ENCODE results near the gene WSB2. TPM values are rescaled to one million over a fixed set of nuclear protein-coding genes. Genes with fewer than 3 reads are reported as not detected.

The WSB2 gene
- total RNA-seq, 6 experiments from 2014 or later: 140 to 168 (median 149) TPM

DNA sequence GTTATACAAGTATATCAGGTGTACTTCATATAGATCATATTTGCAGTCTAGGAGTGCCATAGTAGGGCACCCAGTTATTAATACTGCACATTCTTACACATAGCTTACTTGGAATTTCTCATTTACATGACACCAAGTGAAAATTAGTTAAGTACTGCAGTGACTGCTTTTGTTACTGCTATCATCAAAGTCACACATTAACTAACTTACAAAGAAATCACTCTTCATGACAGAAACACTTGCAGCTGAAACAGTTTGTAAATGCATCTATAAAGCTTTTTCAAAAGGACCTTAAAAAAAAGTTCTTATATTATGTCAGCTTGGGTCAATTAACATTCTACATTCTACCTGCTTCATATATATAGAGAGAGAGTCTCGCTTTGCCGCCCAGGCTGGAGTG is 62.3 kb downstream of the WSB2 start:
- DNase-seq: no peak
- Mint-ChIP-seq H3K9me3 (no peaks in the 10 kb centered on the region), H3K36me3 (ENCODE audit: low read depth) (no peaks in the 10 kb centered on the region), H3K4me3 (no peak overlapping the region), H3K27ac (no peak overlapping the region), H3K27me3 (ENCODE audit: insufficient read depth) (peaks cover 6% of the 10 kb centered on the region), H3K4me1 (ENCODE audit: low read depth) (no peaks in the 10 kb centered on the region)
- TF ChIP-seq, protein P1, sequence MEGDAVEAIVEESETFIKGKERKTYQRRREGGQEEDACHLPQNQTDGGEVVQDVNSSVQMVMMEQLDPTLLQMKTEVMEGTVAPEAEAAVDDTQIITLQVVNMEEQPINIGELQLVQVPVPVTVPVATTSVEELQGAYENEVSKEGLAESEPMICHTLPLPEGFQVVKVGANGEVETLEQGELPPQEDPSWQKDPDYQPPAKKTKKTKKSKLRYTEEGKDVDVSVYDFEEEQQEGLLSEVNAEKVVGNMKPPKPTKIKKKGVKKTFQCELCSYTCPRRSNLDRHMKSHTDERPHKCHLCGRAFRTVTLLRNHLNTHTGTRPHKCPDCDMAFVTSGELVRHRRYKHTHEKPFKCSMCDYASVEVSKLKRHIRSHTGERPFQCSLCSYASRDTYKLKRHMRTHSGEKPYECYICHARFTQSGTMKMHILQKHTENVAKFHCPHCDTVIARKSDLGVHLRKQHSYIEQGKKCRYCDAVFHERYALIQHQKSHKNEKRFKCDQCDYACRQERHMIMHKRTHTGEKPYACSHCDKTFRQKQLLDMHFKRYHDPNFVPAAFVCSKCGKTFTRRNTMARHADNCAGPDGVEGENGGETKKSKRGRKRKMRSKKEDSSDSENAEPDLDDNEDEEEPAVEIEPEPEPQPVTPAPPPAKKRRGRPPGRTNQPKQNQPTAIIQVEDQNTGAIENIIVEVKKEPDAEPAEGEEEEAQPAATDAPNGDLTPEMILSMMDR (IDR thresholded peaks at IDR 0.05): no peak

DNA sequence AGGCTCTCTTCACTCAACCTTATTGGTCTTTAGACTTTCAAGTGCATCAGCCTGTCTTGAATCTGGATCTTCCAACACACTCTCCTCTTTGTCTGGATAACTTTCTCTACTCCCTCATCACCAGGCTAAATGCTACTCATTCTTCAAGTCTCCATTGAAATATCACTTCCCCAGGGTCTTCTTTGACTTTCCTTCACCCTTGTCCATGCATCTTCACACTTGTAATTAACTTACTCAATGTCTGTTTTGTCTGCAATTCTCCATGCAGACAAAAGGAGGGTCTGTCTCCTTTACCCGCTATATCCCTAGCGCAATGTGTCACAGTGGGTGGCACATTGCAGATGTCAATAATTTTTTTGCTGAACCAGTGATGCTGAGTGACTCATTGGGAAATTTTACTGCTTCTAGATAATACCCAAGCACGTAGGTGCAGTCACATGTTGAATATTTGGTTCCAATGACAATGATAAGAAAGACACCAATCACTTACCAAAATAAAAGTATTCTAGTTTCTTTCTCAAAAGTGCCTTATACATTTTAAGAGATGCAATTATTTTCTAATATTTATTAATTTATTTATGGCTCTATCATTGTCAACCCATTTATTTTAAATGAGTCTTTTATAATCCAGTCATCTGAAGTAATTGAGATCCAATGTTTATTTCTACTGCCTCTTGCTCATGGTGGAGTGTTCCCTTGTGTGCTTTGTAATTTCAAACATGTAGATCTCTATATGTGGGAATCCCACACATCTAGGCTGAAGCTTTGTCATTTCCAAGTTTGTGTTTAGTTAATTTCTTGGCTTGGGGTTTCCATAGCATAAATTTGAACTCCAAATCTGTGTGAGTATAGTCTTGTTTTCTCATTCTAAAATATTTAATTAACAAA is 66.2 kb downstream of the WSB2 start:
- peaks cover 9% of the 10 kb centered on the region for H3K27me3 Mint-ChIP-seq (ENCODE audit: insufficient read depth)
- TF ChIP-seq, protein P1 (IDR thresholded peaks at IDR 0.05): no peak
- no peaks in the 10 kb centered on the region for H3K9me3 Mint-ChIP-seq
- H3K4me3 Mint-ChIP-seq: no peak overlapping the region
- H3K27ac Mint-ChIP-seq: no peak overlapping the region
- H3K36me3 Mint-ChIP-seq (ENCODE audit: low read depth): no peaks in the 10 kb centered on the region
- DNase-seq: no peak
- H3K4me1 Mint-ChIP-seq (ENCODE audit: low read depth): no peaks in the 10 kb centered on the region

DNA sequence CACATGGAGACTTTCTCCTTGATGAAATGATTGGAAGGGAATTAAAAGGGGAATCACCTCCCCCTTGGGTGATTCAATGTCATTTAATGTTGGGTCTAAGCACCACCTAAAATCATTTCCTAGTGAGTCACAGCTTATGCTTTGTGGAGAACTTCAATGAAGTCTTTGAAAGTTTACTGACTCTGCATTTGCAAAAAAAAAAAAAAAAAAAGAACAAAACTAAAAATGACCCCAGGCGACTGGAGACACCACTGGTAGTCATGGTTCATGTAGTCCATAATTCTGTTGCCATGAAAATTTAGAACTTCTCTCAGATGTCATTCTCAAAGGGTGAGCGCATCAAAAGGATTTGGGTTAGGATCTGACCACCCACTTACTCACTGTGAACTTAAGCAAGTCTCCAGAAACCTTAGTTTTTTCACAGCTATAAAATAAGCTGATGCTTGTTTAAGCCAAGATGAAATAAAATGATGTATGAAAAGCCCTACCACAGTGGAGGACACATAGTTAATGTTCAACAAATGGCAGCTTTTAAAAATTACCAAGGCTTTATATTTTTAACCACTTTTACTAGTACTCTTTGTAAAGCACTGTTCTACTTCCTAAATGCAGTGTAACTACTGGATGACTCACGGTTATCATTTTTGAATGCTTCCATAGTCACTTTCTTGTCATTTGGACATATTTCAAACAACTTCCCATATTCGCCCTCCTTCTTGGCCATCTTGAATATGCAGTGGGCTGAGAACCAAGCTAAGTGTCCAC is 74.1 kb downstream of the WSB2 start:
- Mint-ChIP-seq H3K4me1 (ENCODE audit: low read depth) (peaks cover 39% of the 10 kb centered on the region), H3K4me3 (peak overlapping the region; percentile 74), H3K36me3 (ENCODE audit: low read depth) (no peaks in the 10 kb centered on the region), H3K27ac (peak overlapping the region; percentile 89), H3K9me3 (no peaks in the 10 kb centered on the region), H3K27me3 (ENCODE audit: insufficient read depth) (peaks cover 10% of the 10 kb centered on the region)
- TF ChIP-seq, protein P1 (IDR thresholded peaks at IDR 0.05): no peak
- DNase-seq: peak; percentile 82

DNA sequence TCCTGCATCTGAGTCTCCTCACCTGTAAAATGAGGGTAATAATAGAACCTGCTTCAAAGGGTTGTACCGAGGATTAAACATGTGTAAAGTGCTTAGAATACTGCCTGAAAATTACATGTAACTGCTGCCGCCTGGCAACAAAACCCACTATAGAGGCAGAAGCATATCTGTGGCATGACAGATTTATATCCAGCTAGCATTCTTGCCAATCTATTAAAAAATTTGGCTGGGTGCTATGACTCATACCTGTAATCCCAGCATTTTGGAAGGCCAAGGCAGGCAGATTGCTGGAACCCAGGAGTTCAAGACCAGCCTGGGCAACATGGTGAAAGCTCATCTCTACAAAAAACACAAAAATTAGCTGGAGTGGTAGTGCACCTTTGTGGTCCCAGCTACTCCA is 75.8 kb downstream of the WSB2 start:
- 0 out of 2 replicates have a peak overlapping the region, but pooled peaks have one; percentile 89 for H3K27ac Mint-ChIP-seq
- peaks cover 39% of the 10 kb centered on the region for H3K4me1 Mint-ChIP-seq (ENCODE audit: low read depth)
- H3K36me3 Mint-ChIP-seq (ENCODE audit: low read depth): no peaks in the 10 kb centered on the region
- DNase-seq: peak; percentile 1
- peaks cover 13% of the 10 kb centered on the region for H3K27me3 Mint-ChIP-seq (ENCODE audit: insufficient read depth)
- no peak overlapping the region for H3K4me3 Mint-ChIP-seq
- TF ChIP-seq, protein P1 (IDR thresholded peaks at IDR 0.05): no peak
- no peaks in the 10 kb centered on the region for H3K9me3 Mint-ChIP-seq

Other genes starting within 250 kb of the WSB2 start
- under 1 TPM in 4 of 6 experiments, not detected in 2; 0.09 to 0.22 (median 0.12) TPM for gene KSR2, start 92.2 kb downstream of the WSB2 start, total RNA-seq (2021; fragmentation: NEBNext Ultra II Directional; extraction: Animal tissue kit (Norgen Biotek cat#: 25700))
- 10 to 100 TPM in 5 of 6 experiments, 1 to 10 TPM in 1; 9.3 to 19.6 (median 16.6) TPM for gene RFC5, start 44.5 kb downstream of the WSB2 start, total RNA-seq (2021; fragmentation: NEBNext Ultra II Directional; extraction: Animal tissue kit (Norgen Biotek cat#: 25700))
- gene VSIG10, start 42.8 kb upstream of the WSB2 start, total RNA-seq (2021; fragmentation: NEBNext Ultra II Directional; extraction: Animal tissue kit (Norgen Biotek cat#: 25700)): 10 to 100 TPM; 17.6 to 22.0 (median 21.1) TPM
- gene PEBP1, start 74.9 kb upstream of the WSB2 start, total RNA-seq (2021; fragmentation: NEBNext Ultra II Directional; extraction: Animal tissue kit (Norgen Biotek cat#: 25700)): 100 to 1,000 TPM; 178 to 263 (median 196) TPM